Activated CD4-positive, alpha-beta T cell treated with anti-CD3 and anti-CD28 coated beads, Interleukin-2, amount 50 U/mL, for 1 hour (primary cell): ENCODE results near the gene ANKRD44.

Source experiments
- DNase-seq: peaks from one replicate; pipeline ENCODE4 v3.0.0-alpha.2; 2020

Gene ANKRD44

GRCh38 chr2:197101519-197101918, 209.1 kb downstream of the ANKRD44 start:
- no peak for DNase-seq

GRCh38 chr2:197097578-197098366, 212.8 kb downstream of the ANKRD44 start:
- no peak for DNase-seq

DNA sequence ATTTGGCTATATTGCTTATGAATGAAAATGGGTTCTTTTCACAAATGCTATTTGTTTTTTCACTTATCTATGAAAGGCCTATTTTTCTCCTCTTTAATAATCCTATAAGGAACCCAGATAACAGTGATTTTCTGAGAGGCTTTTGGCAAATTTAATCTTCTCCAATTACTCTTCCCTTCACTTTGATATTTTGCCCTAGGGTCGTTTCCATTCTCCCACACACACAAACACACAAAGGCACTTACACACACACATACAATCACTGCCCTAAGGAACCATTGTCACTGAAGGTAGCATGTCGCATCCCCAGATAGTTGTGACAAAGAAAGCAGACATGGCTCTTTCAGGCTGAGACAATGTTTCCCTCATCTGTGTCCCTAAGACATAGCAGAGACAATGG, 213.9 kb downstream of the ANKRD44 start:
- no peak for DNase-seq

GRCh38 chr2:197092431-197092830, 218.1 kb downstream of the ANKRD44 start:
- no peak for DNase-seq

DNA sequence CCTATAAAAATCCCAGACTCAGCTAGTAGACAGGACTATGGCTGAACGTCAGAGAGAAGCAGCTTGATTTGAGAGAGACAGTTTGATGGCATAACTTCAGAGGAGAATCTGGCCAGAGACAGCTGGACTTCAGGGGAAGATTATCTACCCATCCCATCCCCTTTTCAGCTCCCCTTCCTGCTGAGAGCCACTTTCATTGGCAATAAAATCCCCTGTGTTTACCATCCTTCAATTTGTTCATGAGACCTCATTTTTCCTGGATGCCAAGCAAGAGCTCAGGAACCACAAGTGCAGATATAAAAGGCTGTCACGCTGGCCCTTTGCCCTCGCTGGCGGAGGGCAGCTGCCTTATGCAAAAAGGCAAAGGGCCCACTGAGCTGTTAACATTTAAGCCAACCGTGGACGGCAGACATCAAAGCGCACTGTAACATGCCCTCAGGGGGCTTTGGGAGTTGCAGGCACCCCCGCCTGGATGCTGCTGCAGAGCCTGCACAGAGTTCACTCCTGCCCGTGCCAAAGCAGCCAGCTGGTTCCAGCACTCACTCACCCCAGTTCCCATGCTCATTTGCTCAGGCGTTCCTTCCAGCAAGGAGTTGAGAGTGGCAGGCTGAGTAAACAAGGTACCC, 219.7 kb downstream of the ANKRD44 start:
- DNase-seq, result no peak

DNA sequence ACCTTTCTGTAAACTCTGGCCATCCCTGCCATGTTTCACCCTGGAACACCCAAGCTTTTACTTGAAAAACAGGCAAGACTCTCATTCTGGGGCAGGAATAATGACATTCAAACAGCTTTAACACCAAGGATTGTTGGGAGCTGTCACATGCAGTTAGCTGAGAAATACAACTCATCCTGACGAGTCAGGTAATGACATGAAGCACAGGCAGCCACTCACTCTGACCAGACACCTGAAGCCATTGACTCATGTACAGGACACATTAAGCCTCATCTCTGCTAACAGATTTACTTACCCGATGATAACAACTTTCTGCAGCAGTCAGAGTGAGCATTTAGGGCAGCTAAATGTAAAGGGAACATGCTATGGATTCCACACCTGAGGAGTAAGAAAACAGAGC, 220.9 kb downstream of the ANKRD44 start:
- DNase-seq, result no peak

GRCh38 chr2:197088694-197089093, 221.9 kb downstream of the ANKRD44 start:
- no peak for DNase-seq

- no peak for DNase-seq
Measured at GRCh38 chr2:197086500-197086899, 224.1 kb downstream of the ANKRD44 start.

DNA sequence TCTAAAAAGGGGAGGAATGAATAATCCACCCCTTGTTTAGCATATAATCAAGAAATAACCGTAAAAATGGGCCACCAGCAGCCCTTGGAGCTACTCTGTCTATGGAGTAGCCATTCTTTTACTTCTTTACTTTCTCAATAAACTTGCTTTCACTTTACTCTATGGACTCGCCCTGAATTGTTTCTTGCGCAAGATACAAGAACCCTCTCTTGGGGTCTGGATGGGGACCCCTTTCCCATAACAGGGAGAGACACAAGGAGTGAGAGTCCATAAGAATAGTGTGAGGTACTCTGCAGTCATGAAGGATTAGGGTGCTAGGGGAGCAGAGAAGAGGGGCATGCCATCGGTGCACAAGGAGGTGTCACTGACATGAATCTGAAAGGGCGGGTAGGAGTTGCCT, 224.9 kb downstream of the ANKRD44 start:
- DNase-seq, result no peak

GRCh38 chr2:197081294-197081693, 229.3 kb downstream of the ANKRD44 start:
- no peak for DNase-seq

GRCh38 chr2:197080578-197081216, 229.9 kb downstream of the ANKRD44 start:
- no peak for DNase-seq

- no peak for DNase-seq
Measured at GRCh38 chr2:197079832-197080555, 230.6 kb downstream of the ANKRD44 start.

- DNase-seq, result no peak
Measured at GRCh38 chr2:197079414-197079813, 231.2 kb downstream of the ANKRD44 start.

GRCh38 chr2:197078535-197078934, 232.0 kb downstream of the ANKRD44 start:
- DNase-seq, result no peak

- no peak for DNase-seq
Measured at GRCh38 chr2:197077336-197077735, 233.2 kb downstream of the ANKRD44 start.

GRCh38 chr2:197076652-197077051, 233.9 kb downstream of the ANKRD44 start:
- DNase-seq, result no peak

GRCh38 chr2:197075754-197076337, 234.7 kb downstream of the ANKRD44 start:
- no peak for DNase-seq

DNA sequence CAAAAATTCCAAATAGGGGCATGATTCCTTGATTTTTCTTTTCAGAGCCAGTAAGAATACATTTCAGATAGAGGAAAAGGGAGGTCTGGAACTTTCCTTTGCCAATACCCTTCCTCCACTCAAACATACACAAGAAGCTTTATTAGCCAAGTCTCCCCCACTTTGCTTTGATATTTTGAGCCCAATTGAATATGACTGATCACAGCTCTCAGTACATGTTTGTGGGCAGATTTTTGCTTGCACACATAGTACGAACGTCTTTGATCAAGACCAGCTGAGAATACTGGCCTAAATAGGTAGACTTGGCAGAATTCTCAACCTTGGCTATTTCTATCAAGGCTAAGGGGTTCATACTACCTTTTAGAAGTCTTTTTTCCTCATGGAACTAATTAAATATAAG, 235.3 kb downstream of the ANKRD44 start:
- no peak for DNase-seq

DNA sequence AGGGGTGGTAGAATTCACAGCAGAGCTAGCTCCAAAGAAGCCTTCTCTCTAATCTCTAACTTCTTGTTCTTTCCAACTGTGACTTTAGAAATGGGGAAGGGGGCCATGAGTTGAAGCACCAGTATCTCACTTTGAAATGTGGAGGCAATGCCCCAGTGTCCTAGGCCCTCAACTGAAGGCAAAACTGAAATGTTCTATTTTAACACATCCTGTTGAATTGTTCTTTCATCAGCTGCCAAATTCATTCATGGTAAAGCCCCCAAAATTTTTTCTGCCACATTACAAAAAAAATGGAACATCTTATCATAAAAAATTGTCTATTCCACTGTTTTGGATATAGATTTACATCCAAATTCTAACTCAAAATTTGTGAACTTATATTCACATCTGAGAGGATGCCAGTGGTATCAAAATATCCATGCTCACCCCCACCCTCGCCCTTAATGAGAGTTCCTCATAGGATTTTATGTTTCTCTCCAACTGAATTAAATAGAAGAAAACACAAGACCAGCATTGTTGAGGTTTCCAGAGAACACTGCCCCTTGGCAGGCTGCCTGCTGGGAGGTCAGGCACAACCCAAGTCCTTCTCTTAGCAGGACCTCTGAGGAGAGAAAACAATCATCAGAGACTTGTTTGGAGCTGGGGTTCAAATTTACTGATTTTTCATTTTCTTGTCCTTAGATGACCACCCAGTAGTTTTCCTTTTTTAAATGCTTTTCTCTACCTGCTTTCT, 236.7 kb downstream of the ANKRD44 start:
- DNase-seq, result no peak

- DNase-seq, result no peak
Measured at GRCh38 chr2:197073270-197073669, 237.3 kb downstream of the ANKRD44 start.

- DNase-seq, result no peak
Measured at GRCh38 chr2:197072533-197072932, 238.0 kb downstream of the ANKRD44 start.

GRCh38 chr2:197071790-197072436, 238.7 kb downstream of the ANKRD44 start:
- no peak for DNase-seq
